Prostate gland (tissue), 2 donors: ENCODE measurements around the gene ZSWIM2.

Experiments
- POLR2A ChIP-seq: fragments of 450-650 bp; IDR thresholded peaks from one replicate; pipeline ENCODE4 v1.6.1; 2016; ENCODE audit warnings: antibody characterized with exemption, mild to moderate bottlenecking
- POLR2AphosphoS5 ChIP-seq: sonication (generic); formaldehyde crosslinking; IDR thresholded peaks from one replicate; pipeline ENCODE4 v1.6.1; 2017; ENCODE audit warnings: antibody characterized with exemption
- TF ChIP-seq, protein P1 (sequence below), 4 experiments: fragments of 200-600 bp in 2 of 4; fragments of 450-650 bp in 2 of 4; sonication (generic) in 2 of 4; IDR thresholded peaks; 1 replicate in 3 of 4; 2 replicates in 1 of 4; pipeline ENCODE4 v1.5.1; 2016 to 2019; ENCODE audit warnings: antibody characterized with exemption in 4 of 4, mild to moderate bottlenecking in 2 of 4, moderate library complexity in 2 of 4

DNA sequence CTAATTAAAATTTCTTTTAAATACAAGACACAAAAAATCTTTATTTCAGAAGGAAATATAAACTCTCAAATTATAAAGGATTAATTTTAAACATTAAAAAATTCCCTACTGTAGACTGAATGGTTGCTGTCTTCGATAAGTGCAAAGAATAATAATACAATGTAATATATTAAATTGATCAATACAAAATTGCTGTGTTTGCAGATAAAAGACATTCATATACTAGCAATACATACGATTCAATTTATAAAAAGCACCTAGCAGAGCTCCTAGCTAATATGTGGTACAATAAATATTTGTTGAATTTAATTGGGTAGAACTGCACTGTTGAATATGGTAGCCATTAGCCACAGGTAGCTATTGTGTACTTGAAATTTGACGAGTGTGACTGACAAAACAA is 6.6 kb downstream of the ZSWIM2 start:
- TF ChIP-seq POLR2AphosphoS5 (no peak), POLR2A (no peak)
- TF ChIP-seq, protein P1, sequence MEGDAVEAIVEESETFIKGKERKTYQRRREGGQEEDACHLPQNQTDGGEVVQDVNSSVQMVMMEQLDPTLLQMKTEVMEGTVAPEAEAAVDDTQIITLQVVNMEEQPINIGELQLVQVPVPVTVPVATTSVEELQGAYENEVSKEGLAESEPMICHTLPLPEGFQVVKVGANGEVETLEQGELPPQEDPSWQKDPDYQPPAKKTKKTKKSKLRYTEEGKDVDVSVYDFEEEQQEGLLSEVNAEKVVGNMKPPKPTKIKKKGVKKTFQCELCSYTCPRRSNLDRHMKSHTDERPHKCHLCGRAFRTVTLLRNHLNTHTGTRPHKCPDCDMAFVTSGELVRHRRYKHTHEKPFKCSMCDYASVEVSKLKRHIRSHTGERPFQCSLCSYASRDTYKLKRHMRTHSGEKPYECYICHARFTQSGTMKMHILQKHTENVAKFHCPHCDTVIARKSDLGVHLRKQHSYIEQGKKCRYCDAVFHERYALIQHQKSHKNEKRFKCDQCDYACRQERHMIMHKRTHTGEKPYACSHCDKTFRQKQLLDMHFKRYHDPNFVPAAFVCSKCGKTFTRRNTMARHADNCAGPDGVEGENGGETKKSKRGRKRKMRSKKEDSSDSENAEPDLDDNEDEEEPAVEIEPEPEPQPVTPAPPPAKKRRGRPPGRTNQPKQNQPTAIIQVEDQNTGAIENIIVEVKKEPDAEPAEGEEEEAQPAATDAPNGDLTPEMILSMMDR (IDR thresholded peaks at IDR 0.05) = no peak
